NT2/D1 (cell line): ENCODE results near the gene SHLD2.
A peak's percentile ranks its signal among the peaks of the same experiment; 100 is the strongest.
"Not testable (repeated sequence)": the region's sequence is repeated elsewhere in the genome, so short reads cannot be mapped to it uniquely, and the experiment has no call there.

Source experiments
- DNase-seq: peaks from one replicate; pipeline ENCODE4 v3.0.0-alpha.2; 2011; ENCODE audit warnings: low read depth, low spot score
- H3K27me3 ChIP-seq: 2 replicates; pipeline ENCODE4 v1.6.0; 2011; ENCODE audit warnings: mild to moderate bottlenecking; ENCODE audit not compliant: insufficient read length, insufficient read depth
- H3K36me3 ChIP-seq: 2 replicates; pipeline ENCODE4 v1.6.1; 2011; ENCODE audit warnings: mild to moderate bottlenecking, low read length, mixed read lengths; ENCODE audit not compliant: insufficient read depth, insufficient read length
- H3K4me1 ChIP-seq: 2 replicates; pipeline ENCODE4 v1.5.1; 2011; ENCODE audit not compliant: insufficient read depth, insufficient read length
- H3K4me3 ChIP-seq: 2 replicates; pipeline ENCODE4 v1.5.1; 2011; ENCODE audit warnings: low read depth; ENCODE audit not compliant: insufficient read length
- H3K9ac ChIP-seq: 2 replicates; pipeline ENCODE4 v1.6.0; 2011; ENCODE audit warnings: low read depth; ENCODE audit not compliant: insufficient read length
- H3K9me3 ChIP-seq: 2 replicates; pipeline ENCODE4 v1.5.1; 2011; ENCODE audit warnings: mild to moderate bottlenecking, low read length; ENCODE audit not compliant: insufficient read depth
- SUZ12 ChIP-seq: IDR thresholded peaks from 2 replicates; pipeline ENCODE4 v1.6.1; 2011; ENCODE audit not compliant: insufficient read length, insufficient read depth; ENCODE audit errors: extremely low read depth
- YY1 ChIP-seq: IDR thresholded peaks from 2 replicates; pipeline ENCODE4 v1.6.1; 2011; ENCODE audit not compliant: insufficient read length, insufficient read depth
- ZNF274 ChIP-seq: IDR thresholded peaks from 2 replicates; pipeline ENCODE4 v1.6.1; 2011; ENCODE audit warnings: mild to moderate bottlenecking, low read depth, low read length

SHLD2 gene

GRCh38 chr10:87090779-87091178 is 4.2 kb upstream of the SHLD2 start:
- peaks cover 35% of the 10 kb centered on the region for H3K36me3 ChIP-seq
- H3K9me3 ChIP-seq, result no peaks in the 10 kb centered on the region
- no peak overlapping the region for H3K4me3 ChIP-seq
- DNase-seq, result no peak
- H3K9ac ChIP-seq, result no peak overlapping the region
- no peaks in the 10 kb centered on the region for H3K27me3 ChIP-seq
- TF ChIP-seq YY1 (no peak), SUZ12 (no peak), ZNF274 (no peak)
- H3K4me1 ChIP-seq, result peaks cover 2% of the 10 kb centered on the region

GRCh38 chr10:87092376-87092860 is 2.6 kb upstream of the SHLD2 start:
- DNase-seq, result no peak
- H3K27me3 ChIP-seq, result no peaks in the 10 kb centered on the region
- peak overlapping the region; percentile 86 for H3K4me3 ChIP-seq
- peak overlapping the region; percentile 38 for H3K9ac ChIP-seq
- H3K4me1 ChIP-seq, result peaks cover 2% of the 10 kb centered on the region
- no peaks in the 10 kb centered on the region for H3K9me3 ChIP-seq
- peaks cover 31% of the 10 kb centered on the region for H3K36me3 ChIP-seq
- TF ChIP-seq YY1 (no peak), ZNF274 (no peak), SUZ12 (no peak)

GRCh38 chr10:87092861-87093631 is 2.0 kb upstream of the SHLD2 start:
- Histone ChIP-seq H3K9ac (peak overlapping the region; percentile 94), H3K4me3 (peak overlapping the region; percentile 86), H3K9me3 (no peaks in the 10 kb centered on the region), H3K36me3 (peaks cover 27% of the 10 kb centered on the region), H3K4me1 (peaks cover 2% of the 10 kb centered on the region), H3K27me3 (no peaks in the 10 kb centered on the region)
- no peak for TF ChIP-seq ZNF274
- DNase-seq, result peak; percentile 57

- DNase-seq, result peak; percentile 6
- Histone ChIP-seq H3K36me3 (peaks cover 27% of the 10 kb centered on the region), H3K27me3 (no peaks in the 10 kb centered on the region), H3K4me3 (peak overlapping the region; percentile 86), H3K9me3 (no peaks in the 10 kb centered on the region), H3K9ac (peak overlapping the region; percentile 94), H3K4me1 (peaks cover 2% of the 10 kb centered on the region)
- TF ChIP-seq SUZ12 (no peak), YY1 (no peak), ZNF274 (no peak)
These were observed 1.2 kb upstream of the SHLD2 start for GRCh38 chr10:87093632-87094372.

- Histone ChIP-seq H3K36me3 (peaks cover 22% of the 10 kb centered on the region), H3K4me3 (peak overlapping the region; percentile 74), H3K9ac (peak overlapping the region; percentile 95), H3K4me1 (peaks cover 2% of the 10 kb centered on the region), H3K27me3 (no peaks in the 10 kb centered on the region), H3K9me3 (no peaks in the 10 kb centered on the region)
- no peak for TF ChIP-seq YY1
- no peak for TF ChIP-seq ZNF274
- no peak for TF ChIP-seq SUZ12
- DNase-seq, result peak; percentile 27
These were observed 385 bp downstream of the SHLD2 start for GRCh38 chr10:87095236-87095945.

GRCh38 chr10:87101996-87102395 is 7.0 kb downstream of the SHLD2 start:
- Histone ChIP-seq H3K9ac (no peak overlapping the region), H3K4me1 (no peaks in the 10 kb centered on the region), H3K36me3 (peaks cover 37% of the 10 kb centered on the region), H3K9me3 (no peaks in the 10 kb centered on the region), H3K27me3 (no peaks in the 10 kb centered on the region), H3K4me3 (no peak overlapping the region)
- DNase-seq, result no peak
- TF ChIP-seq SUZ12, result no peak
- TF ChIP-seq YY1, result no peak
- TF ChIP-seq ZNF274, result no peak

GRCh38 chr10:87104727-87105126 is 9.7 kb downstream of the SHLD2 start:
- H3K9me3 ChIP-seq, DNase-seq, H3K27me3 ChIP-seq, H3K4me1 ChIP-seq, H3K9ac ChIP-seq, H3K4me3 ChIP-seq: not testable (repeated sequence)
- peaks cover 35% of the 10 kb centered on the region for H3K36me3 ChIP-seq
